Superior temporal gyrus (tissue), 1 donor: ENCODE data around the gene CPAMD8.

ENCODE experiments used
- DNase-seq: peaks from one replicate; pipeline ENCODE4 v3.0.0-alpha.2; 2016; ENCODE audit errors: extremely low spot score

Gene CPAMD8

GRCh38 chr19:17026706-17027534 lies at the start of gene CPAMD8:
TSS of gene CPAMD8 (minus strand) at chr19:17026810. CDS start at chr19:17026642, 168 bp downstream.
- no peak for DNase-seq

DNA sequence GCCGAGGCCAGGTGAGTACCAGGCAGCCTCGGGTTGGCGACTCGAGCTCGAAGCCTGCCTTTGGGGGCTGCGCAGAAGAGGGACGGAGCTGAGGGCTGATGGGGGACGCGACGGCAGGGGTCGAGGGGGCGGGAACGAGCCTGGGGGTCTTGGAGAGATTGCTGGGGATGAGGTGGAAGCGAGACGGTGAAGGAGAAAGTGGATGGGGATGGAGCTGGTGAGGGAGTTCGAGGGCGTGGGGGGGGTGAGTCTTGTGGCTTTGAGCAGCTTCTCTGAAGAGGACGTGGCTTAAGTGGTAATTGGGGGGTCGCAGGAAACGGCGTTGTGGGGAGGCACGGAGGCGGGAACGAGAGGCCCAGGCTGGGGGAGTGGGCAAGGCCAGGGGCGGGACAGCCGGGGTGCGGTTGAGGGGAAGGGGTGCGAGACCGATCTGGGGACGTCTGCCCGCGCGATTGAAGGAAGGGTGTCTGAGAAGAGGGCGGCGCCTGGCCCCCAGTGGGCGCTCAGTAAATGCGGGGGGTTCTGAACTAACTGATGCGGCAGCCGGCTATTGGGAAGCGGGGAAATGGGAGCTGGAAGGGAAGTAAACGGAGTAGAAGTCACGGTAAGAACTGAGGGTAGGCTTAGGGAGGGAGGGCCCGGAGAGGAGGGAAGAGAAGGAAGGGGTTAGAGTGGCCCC lies 49.4 kb upstream of the CPAMD8 start:
- no peak for DNase-seq

GRCh38 chr19:17075035-17075863 lies 48.6 kb upstream of the CPAMD8 start, which contains the start of the genes HAUS8 and MYO9B:
TSS of gene HAUS8 (minus strand) at chr19:17075452. CDS start at chr19:17075422, 30 bp downstream.
TSS of gene MYO9B (plus strand) at chr19:17075777. CDS start at chr19:17101718, 25,941 bp downstream.
- peak; percentile 99 for DNase-seq

- no peak for DNase-seq
Measured at GRCh38 chr19:17074634-17075034, 48.0 kb upstream of the CPAMD8 start.

- DNase-seq = no peak
Measured at GRCh38 chr19:17073869-17074633, 47.4 kb upstream of the CPAMD8 start.

- DNase-seq = no peak
Measured at GRCh38 chr19:17070912-17071311, 44.3 kb upstream of the CPAMD8 start.

DNA sequence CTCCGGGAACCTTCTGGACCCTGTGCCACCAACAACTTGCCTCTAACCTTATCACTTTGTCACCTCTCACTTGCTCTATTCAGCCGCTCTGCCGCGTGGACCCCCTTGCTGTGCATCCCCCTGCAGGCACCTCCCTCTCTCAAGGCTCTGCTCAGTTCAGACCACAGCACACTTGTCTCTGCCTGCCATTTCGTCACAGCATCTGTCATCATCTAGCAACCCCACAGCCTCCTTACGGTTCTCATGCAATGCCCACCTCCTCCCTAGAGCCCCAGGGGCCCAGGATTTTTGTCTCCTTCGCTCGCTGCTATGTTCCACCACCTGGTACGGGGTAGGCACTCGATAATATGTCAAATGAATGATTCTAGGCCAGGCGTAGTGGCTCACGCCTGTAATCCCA lies 43.8 kb upstream of the CPAMD8 start:
- DNase-seq = no peak

DNA sequence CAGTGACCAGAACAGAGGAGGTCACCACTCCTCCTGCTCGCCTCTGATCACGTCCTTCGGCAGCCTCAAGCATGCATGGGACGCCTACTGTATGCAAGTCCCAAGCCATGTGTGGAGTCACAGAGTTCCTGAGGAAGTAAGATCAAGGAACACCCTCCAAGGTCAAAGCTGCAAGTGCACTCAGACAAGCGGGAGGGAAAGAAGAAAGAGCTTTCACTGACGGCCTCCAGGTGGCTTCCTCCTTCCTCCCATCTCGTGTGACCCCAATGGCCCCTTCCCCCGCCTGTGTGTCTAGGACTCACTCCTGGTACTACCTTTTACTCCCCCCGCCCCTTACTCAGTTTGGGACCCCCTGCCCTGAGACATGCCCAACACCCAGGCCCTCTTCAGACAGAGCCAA lies 42.6 kb upstream of the CPAMD8 start:
- no peak for DNase-seq

DNA sequence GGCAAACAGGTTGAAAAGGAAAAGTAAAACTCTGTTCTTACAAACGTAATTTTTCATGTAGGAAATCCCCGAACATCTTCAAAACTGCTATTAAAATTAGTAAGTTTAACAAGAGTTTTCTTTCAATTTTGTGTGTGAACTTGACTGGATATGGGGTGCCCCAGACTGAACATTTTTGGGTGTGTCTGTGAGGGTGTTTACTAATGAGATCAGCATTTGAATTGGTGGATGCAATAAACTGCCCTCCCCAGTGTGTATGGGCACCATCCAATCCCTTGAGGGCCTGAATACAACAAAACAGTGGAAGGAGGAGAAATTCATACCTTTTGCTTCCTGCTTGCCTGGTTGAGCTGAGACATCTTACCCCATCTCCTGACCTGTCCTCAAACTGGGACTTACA lies 36.8 kb upstream of the CPAMD8 start:
- no peak for DNase-seq

- DNase-seq = no peak
Measured at GRCh38 chr19:17061691-17062090, 35.1 kb upstream of the CPAMD8 start.

DNA sequence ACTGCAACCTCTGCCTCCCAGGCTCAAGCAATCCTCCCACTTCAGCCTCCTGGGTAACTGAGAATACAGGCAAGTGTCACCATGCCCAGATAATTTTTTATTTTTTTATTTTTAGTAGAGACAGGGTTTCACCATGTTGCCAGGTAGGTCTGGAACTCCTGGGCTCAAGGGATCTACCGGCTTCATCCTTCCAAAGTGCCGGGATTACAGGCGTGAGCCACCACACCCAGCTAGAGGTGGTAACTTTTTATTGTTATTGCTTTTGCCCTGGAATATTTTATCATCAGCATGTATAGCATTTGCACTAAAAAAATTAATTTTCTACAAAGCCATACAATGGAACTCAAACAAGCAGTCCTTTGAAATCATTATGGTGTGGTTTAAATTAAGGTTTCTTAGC lies 34.6 kb upstream of the CPAMD8 start:
- DNase-seq = no peak

DNA sequence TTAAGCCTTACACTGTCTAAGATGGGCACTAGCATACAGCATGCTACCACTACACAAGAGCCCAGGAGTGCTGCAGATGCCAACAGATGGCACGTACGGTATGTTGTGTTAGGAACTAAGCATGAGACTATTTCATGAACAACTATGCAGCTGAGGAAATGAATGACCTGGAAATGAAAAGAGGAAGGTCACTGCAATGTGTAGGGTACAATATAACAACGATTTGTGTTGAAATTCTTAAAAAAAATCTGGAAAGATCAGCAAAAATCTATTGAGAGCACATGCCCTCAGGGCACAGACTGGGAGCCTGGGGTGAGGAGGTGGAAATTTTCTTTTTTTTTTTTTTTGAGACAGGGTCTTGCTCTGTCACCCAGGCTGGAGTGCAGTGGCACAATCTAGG lies 34.2 kb upstream of the CPAMD8 start:
- DNase-seq = no peak

- DNase-seq = no peak
Measured at GRCh38 chr19:17058236-17058635, 31.6 kb upstream of the CPAMD8 start.

DNA sequence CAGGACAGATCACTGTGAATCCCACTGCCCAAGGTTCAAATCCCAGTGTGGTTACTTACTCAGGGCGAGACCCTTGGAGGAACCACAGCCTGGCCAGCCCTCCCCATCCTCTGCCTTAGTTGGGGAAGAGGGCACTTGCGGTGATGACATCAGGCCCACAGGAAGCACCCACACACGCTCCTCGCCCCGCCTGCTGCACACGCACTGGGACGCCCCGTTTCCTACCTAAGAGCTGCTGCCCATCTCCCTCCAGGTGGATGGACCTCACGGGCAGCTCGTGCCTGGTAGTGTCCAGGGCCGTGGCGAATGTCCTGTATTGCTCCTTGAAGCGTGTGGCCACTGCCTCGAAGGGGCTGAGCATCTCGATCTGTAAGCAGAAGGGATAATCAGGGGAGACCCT lies 29.0 kb upstream of the CPAMD8 start:
- DNase-seq = no peak

DNA sequence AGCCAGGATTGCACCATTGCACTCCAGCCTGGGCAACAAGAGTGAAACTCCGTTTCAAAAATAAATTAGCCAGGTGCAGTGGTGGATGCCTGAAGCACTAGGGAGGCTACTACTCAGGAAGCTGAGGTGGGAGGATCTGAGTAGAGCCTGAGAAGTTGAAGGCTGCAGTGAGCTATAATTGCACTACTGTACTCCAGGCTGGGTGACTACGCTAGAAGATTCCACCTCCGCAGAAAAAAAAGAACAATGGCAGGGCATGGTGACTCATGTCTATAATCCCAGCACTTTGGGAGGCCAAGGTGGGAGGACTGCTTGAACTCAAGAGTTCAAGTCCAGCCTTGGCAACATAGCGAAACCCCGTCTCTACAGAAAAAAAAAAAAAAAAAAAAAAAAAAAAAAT lies 28.1 kb upstream of the CPAMD8 start:
- no peak for DNase-seq

DNA sequence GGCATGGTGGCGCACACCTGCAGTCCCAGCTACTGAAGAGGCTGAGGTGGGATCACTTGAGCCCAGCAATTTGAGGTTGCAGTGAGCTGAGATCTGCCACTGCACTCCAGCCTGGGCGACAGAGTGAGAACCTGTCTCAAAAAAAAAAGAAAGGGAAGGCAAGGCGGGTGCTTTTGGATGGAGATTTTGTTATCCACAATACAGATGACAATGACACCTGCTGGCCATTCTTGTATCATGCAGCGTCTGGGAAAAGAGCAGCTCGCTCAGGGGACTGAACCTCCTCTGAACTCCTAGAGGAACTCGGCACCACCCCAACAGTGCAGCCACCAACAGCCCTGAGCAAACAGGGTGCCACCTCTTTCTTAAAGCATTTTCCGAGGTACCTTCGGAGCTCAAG lies 25.8 kb upstream of the CPAMD8 start:
- peak; percentile 77 for DNase-seq

GRCh38 chr19:17049711-17050280 lies 23.2 kb upstream of the CPAMD8 start:
- DNase-seq = no peak

- DNase-seq = no peak
Measured at GRCh38 chr19:17048885-17049453, 22.4 kb upstream of the CPAMD8 start.

- DNase-seq = no peak
Measured at GRCh38 chr19:17045907-17046502, 19.4 kb upstream of the CPAMD8 start.

DNA sequence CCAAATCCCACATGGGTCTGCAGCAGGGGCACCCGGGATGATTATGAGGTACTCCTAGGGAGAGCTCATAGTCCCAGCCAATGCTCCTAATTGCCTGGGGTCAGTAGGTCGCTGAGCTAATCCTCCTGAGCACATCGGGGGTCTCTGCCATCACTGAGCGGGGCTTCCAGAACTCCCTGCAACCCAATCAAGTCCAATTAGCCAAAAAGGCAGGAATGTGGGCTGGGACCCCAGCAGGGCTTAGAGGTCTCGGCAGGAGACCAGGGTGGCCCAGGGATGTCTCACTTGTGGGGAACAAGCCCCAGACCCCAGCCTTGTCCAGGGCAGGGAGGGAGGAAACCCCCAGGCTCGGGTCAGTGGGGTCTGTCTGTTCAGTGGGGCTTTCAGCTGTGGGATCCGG lies 17.1 kb upstream of the CPAMD8 start:
- no peak for DNase-seq
